H9 (cell line): ENCODE data around the gene PEX5L. TPM values are rescaled to one million over a fixed set of nuclear protein-coding genes. Genes with fewer than 3 reads are reported as not detected.

ENCODE experiments used
- DNase-seq: peaks from one replicate; pipeline ENCODE4 v3.0.0-alpha.2; 2017
- H2AFZ ChIP-seq: one replicate; pipeline ENCODE4 v1.6.1; 2013; ENCODE audit warnings: mild to moderate bottlenecking, low read length, control low read depth, moderate library complexity
- H2AK5ac ChIP-seq: 2 replicates; pipeline ENCODE4 v1.6.1; 2013; ENCODE audit warnings: low read length, control low read depth, mixed read lengths; ENCODE audit not compliant: insufficient read length
- H2BK120ac ChIP-seq: one replicate; pipeline ENCODE4 v1.6.1; 2013; ENCODE audit warnings: low read depth, mild to moderate bottlenecking, low read length, control low read depth, inconsistent platforms; ENCODE audit not compliant: poor library complexity, severe bottlenecking
- H2BK12ac ChIP-seq: 2 replicates; pipeline ENCODE4 v1.6.1; 2013; ENCODE audit warnings: low read length, control low read depth, mixed read lengths, low read depth; ENCODE audit not compliant: insufficient read length
- H2BK15ac ChIP-seq: 2 replicates; pipeline ENCODE4 v1.6.1; 2013; ENCODE audit warnings: low read depth, low read length, control low read depth
- H2BK20ac ChIP-seq: one replicate; pipeline ENCODE4 v1.6.1; 2013; ENCODE audit warnings: low read depth, mild to moderate bottlenecking, low read length, control low read depth, inconsistent platforms; ENCODE audit not compliant: poor library complexity, severe bottlenecking
- H2BK5ac ChIP-seq: 2 replicates; pipeline ENCODE4 v1.6.1; 2013; ENCODE audit warnings: low read length, control low read depth, mixed read lengths; ENCODE audit not compliant: insufficient read length
- H3K14ac ChIP-seq: 2 replicates; pipeline ENCODE4 v1.6.1; 2013; ENCODE audit warnings: low read length, control low read depth; ENCODE audit not compliant: insufficient read depth
- H3K18ac ChIP-seq: 2 replicates; pipeline ENCODE4 v1.6.1; 2013; ENCODE audit warnings: low read depth, mild to moderate bottlenecking, mixed read lengths, low read length, control low read depth; ENCODE audit not compliant: insufficient read length
- H3K23ac ChIP-seq: 2 replicates; pipeline ENCODE4 v1.6.1; 2013; ENCODE audit warnings: low read length, control low read depth, mixed read lengths, low read depth; ENCODE audit not compliant: insufficient read length
- H3K23me2 ChIP-seq: 2 replicates; pipeline ENCODE4 v1.6.1; 2013; ENCODE audit warnings: low read depth, mild to moderate bottlenecking, mixed read lengths, low read length, control low read depth; ENCODE audit not compliant: insufficient read length, poor library complexity, severe bottlenecking
- H3K27ac ChIP-seq: 2 replicates; pipeline ENCODE4 v1.5.1; 2013; ENCODE audit warnings: low read length, control low read depth, mixed read lengths, low read depth; ENCODE audit not compliant: insufficient read length
- H3K27me3 ChIP-seq: 2 replicates; pipeline ENCODE4 v1.6.1; 2013; ENCODE audit warnings: low read length, control low read depth, inconsistent platforms; ENCODE audit not compliant: insufficient read depth
- H3K4ac ChIP-seq: 2 replicates; pipeline ENCODE4 v1.6.1; 2013; ENCODE audit warnings: low read depth, mild to moderate bottlenecking, control low read depth, inconsistent platforms, low read length, moderate library complexity
- H3K4me1 ChIP-seq: 2 replicates; pipeline ENCODE4 v1.6.1; 2013; ENCODE audit warnings: low read length, control low read depth, inconsistent platforms; ENCODE audit not compliant: insufficient read depth
- H3K4me2 ChIP-seq: 2 replicates; pipeline ENCODE4 v1.6.1; 2013; ENCODE audit warnings: low read length, control low read depth, mixed read lengths; ENCODE audit not compliant: insufficient read length, insufficient read depth
- H3K56ac ChIP-seq: 2 replicates; pipeline ENCODE4 v1.6.1; 2013; ENCODE audit warnings: low read depth, mild to moderate bottlenecking, mixed read lengths, low read length, control low read depth; ENCODE audit not compliant: insufficient read length
- H3K79me1 ChIP-seq: 2 replicates; pipeline ENCODE4 v1.6.1; 2013; ENCODE audit warnings: low read depth, mild to moderate bottlenecking, moderate library complexity, low read length, control low read depth, inconsistent platforms; ENCODE audit not compliant: insufficient read depth, poor library complexity, severe bottlenecking
- H3K79me2 ChIP-seq: 2 replicates; pipeline ENCODE4 v1.6.1; 2013; ENCODE audit warnings: low read length, control low read depth, inconsistent platforms; ENCODE audit not compliant: insufficient read depth
- H3K9ac ChIP-seq: 2 replicates; pipeline ENCODE4 v1.6.1; 2013; ENCODE audit warnings: low read length, control low read depth, mixed read lengths; ENCODE audit not compliant: insufficient read length; ENCODE audit errors: extremely low read depth
- H3K9me3 ChIP-seq: one replicate; pipeline ENCODE4 v1.6.1; 2013; ENCODE audit warnings: low read depth, low read length, inconsistent platforms; ENCODE audit not compliant: control insufficient read depth
- H3T11ph ChIP-seq: one replicate; pipeline ENCODE4 v1.6.1; 2013; ENCODE audit warnings: mild to moderate bottlenecking, low read length, control low read depth, inconsistent platforms
- H4K20me1 ChIP-seq: one replicate; pipeline ENCODE4 v1.6.1; 2013; ENCODE audit not compliant: control insufficient read depth, insufficient read length, insufficient read depth
- H4K5ac ChIP-seq: 2 replicates; pipeline ENCODE4 v1.6.1; 2013; ENCODE audit warnings: low read depth, mild to moderate bottlenecking, mixed read lengths, low read length, control low read depth; ENCODE audit not compliant: insufficient read length
- H4K8ac ChIP-seq: replicated peaks from 2 replicates; pipeline ENCODE4 v1.6.1; 2013; ENCODE audit warnings: low read length, control low read depth, mixed read lengths, low read depth; ENCODE audit not compliant: insufficient read length
- H4K91ac ChIP-seq: 2 replicates; pipeline ENCODE4 v1.6.1; 2013; ENCODE audit warnings: low read depth, mild to moderate bottlenecking, moderate library complexity, mixed read lengths, low read length, control low read depth; ENCODE audit not compliant: insufficient read length
- H3K27ac Mint-ChIP-seq, 3 experiments: 2 replicates in 2 of 3; 3 replicates in 1 of 3; pipeline ENCODE4 v1.8.0; 2020 to 2021; ENCODE audit warnings: mixed read lengths in 3 of 3, mild to moderate bottlenecking in 1 of 3, moderate library complexity in 1 of 3
- H3K27me3 Mint-ChIP-seq: 2 replicates; pipeline ENCODE4 v1.8.0; 2021; ENCODE audit warnings: low read depth, mild to moderate bottlenecking, moderate library complexity, mixed read lengths
- H3K36me3 Mint-ChIP-seq, 3 experiments: 2 replicates in 2 of 3; 3 replicates in 1 of 3; pipeline ENCODE4 v1.8.0; 2020 to 2021; ENCODE audit warnings: low read depth in 3 of 3, mixed read lengths in 3 of 3; ENCODE audit not compliant: insufficient read depth in 1 of 3
- H3K4me1 Mint-ChIP-seq, 2 experiments: 2 replicates each; pipeline ENCODE4 v1.8.0; 2020; ENCODE audit warnings: mixed read lengths in 2 of 2
- H3K4me3 Mint-ChIP-seq, 2 experiments: 2 replicates in 1 of 2; 3 replicates in 1 of 2; pipeline ENCODE4 v1.8.0; 2020 to 2021; ENCODE audit warnings: mild to moderate bottlenecking in 2 of 2, mixed read lengths in 2 of 2, moderate library complexity in 1 of 2
- H3K9me3 Mint-ChIP-seq, 2 experiments: 2 replicates in 1 of 2; 3 replicates in 1 of 2; pipeline ENCODE4 v1.8.0; 2020; ENCODE audit warnings: mild to moderate bottlenecking in 2 of 2, mixed read lengths in 2 of 2, moderate library complexity in 1 of 2
- WGBS: extraction: QIAGEN DNeasy Blood & Tissue Kit; methylation state at CpG from one replicate; pipeline ENCODE4 v1.1.7; 2013; ENCODE audit warnings: missing lambda C conversion rate, low lambda C conversion rate, mixed read lengths; ENCODE audit not compliant: insufficient read length; ENCODE audit errors: extremely low coverage; 5-methylcytosine and 5-hydroxymethylcytosine counted together
- total RNA-seq: library from RNA; stranded (reverse); gene quantifications from 2 replicates; pipeline ENCODE4 v1.2.1, GENCODE V29; 2021
- TF ChIP-seq, protein P1 (sequence below): fragments of 200-600 bp; sonication (generic); conservative IDR thresholded peaks from 3 replicates; pipeline ENCODE4 v1.8.0; 2021; ENCODE audit warnings: antibody characterized with exemption, mild to moderate bottlenecking

The PEX5L gene
- total RNA-seq, 1 experiment from 2014 or later: 0.85 TPM

DNA sequence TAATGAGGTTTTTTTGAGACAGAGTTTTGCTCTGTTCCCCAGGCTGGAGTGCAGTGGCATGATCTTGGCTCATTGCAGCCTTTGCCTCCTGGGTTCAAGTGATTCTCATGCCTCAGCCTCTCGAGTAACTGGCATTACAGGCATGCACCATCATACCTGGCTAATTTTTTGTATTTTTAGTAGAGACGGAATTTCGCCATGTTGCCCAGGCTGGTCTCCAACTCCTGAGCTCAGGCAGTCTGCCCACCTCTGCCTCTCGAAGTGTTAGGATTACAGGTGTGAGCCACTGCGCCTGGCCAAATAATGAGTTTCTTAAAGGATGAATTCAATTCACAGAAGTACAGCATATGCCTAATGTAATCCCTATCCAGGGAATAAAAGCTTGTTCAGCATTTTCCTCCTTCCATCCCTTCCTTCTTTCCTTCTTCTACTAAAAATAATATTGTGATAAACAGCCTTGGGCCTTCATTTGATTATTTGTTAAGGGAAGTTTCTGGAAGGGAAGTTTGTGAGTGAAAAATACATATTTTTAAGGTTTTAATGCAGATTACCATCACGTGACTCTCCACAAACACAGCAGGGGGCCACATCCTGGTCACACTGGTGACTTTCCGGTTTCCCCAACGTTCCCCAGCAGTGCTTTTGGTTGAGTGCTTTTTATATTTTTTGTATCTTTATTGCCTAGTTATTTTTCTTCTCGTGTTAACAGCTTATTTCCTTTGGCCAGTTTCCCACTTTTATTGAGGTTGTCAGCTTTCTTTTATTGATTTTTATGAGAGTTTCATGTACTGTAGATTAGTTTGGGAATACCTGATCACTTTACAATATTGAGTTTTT lies 267.1 kb downstream of the PEX5L start:
- H3K4me1 Mint-ChIP-seq: peaks cover 23 to 28% of the 10 kb centered on the region in 2 experiments
- Histone ChIP-seq H3K4ac (no peak overlapping the region), H2BK20ac (no peak overlapping the region), H4K20me1 (no peaks in the 10 kb centered on the region), H4K8ac (no peak overlapping the region), H3K4me1 (peaks cover 10% of the 10 kb centered on the region), H3K27ac (no peak overlapping the region), H4K91ac (no peak overlapping the region), H2AFZ (no peak overlapping the region), H3K27me3 (no peaks in the 10 kb centered on the region), H4K5ac (no peak overlapping the region), H3K18ac (no peak overlapping the region), H2BK5ac (no peak overlapping the region), H3K9me3 (no peaks in the 10 kb centered on the region), H3K23me2 (no peaks in the 10 kb centered on the region), H3K4me2 (no peak overlapping the region), H2BK12ac (no peak overlapping the region), H3K56ac (no peak overlapping the region), H3K79me2 (no peaks in the 10 kb centered on the region), H2AK5ac (no peak overlapping the region), H3K9ac (no peak overlapping the region), H3K79me1 (no peaks in the 10 kb centered on the region), H2BK15ac (no peak overlapping the region), H3K14ac (no peak overlapping the region), H2BK120ac (no peak overlapping the region), H3T11ph (no peak overlapping the region), H3K23ac (no peak overlapping the region)
- peaks cover 3 to 5% of the 10 kb centered on the region in 2 experiments; a peak in 4 of 5 replicates for H3K9me3 Mint-ChIP-seq
- no peak overlapping the region for H3K4me3 Mint-ChIP-seq
- H3K36me3 Mint-ChIP-seq: peaks cover 23 to 45% (median 44%) of the 10 kb centered on the region in 3 experiments
- peak overlapping the region in 1 of 3 experiments; percentile 28; a peak in 1 of 7 replicates for H3K27ac Mint-ChIP-seq
- no peak for DNase-seq
- H3K27me3 Mint-ChIP-seq: no peaks in the 10 kb centered on the region
- no CpG with 5 or more reads among the region's 9 CpGs for WGBS
- TF ChIP-seq, protein P1, sequence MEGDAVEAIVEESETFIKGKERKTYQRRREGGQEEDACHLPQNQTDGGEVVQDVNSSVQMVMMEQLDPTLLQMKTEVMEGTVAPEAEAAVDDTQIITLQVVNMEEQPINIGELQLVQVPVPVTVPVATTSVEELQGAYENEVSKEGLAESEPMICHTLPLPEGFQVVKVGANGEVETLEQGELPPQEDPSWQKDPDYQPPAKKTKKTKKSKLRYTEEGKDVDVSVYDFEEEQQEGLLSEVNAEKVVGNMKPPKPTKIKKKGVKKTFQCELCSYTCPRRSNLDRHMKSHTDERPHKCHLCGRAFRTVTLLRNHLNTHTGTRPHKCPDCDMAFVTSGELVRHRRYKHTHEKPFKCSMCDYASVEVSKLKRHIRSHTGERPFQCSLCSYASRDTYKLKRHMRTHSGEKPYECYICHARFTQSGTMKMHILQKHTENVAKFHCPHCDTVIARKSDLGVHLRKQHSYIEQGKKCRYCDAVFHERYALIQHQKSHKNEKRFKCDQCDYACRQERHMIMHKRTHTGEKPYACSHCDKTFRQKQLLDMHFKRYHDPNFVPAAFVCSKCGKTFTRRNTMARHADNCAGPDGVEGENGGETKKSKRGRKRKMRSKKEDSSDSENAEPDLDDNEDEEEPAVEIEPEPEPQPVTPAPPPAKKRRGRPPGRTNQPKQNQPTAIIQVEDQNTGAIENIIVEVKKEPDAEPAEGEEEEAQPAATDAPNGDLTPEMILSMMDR: no peak
